Stomach (tissue), 9 donors: ENCODE data around the gene PDE4D. TPM values are rescaled to one million over a fixed set of nuclear protein-coding genes. Genes with fewer than 3 reads are reported as not detected.

Experiments used
- DNase-seq, 2 donors: peaks; one replicate each; pipeline versions ENCODE4 v3.0.0 to v3.0.0-alpha.2; 2013 to 2019
- H3K27ac ChIP-seq, 5 donors: fragments of 200-600 bp in 4 of 5; sonication (generic) in 4 of 5; one replicate each; pipeline ENCODE4 v1.5.1; 2013 to 2019; ENCODE audit warnings: mild to moderate bottlenecking in 1 of 5, moderate library complexity in 1 of 5
- H3K27me3 ChIP-seq, 3 donors: fragments of 200-600 bp; sonication (generic); one replicate each; pipeline ENCODE4 v1.5.1; 2017 to 2019; ENCODE audit warnings: mixed run types in 1 of 3
- H3K36me3 ChIP-seq, 4 donors: fragments of 200-600 bp; sonication (generic); 1 replicate in 3 of 4; 2 replicates in 1 of 4; pipeline ENCODE4 v1.5.1; 2016 to 2019
- H3K4me1 ChIP-seq, 4 donors: fragments of 200-600 bp; sonication (generic); one replicate each; pipeline ENCODE4 v1.5.1; 2016 to 2019
- H3K4me3 ChIP-seq, 4 donors: fragments of 200-600 bp; sonication (generic) in 3 of 4; one replicate each; pipeline ENCODE4 v1.5.1; 2016 to 2019; ENCODE audit warnings: mild to moderate bottlenecking in 1 of 4
- H3K9me3 ChIP-seq, 4 donors: fragments of 200-600 bp; sonication (generic); one replicate each; pipeline ENCODE4 v1.5.1; 2016 to 2019
- EP300 ChIP-seq: sonication (generic); formaldehyde crosslinking; IDR thresholded peaks from one replicate; pipeline ENCODE4 v1.6.1; 2017; ENCODE audit warnings: antibody characterized with exemption
- POLR2A ChIP-seq, 4 donors: fragments of 450-650 bp; IDR thresholded peaks; one replicate each; pipeline ENCODE4 v1.6.1; 2016; ENCODE audit warnings: antibody characterized with exemption in 4 of 4, control low read depth in 2 of 4, mild to moderate bottlenecking in 1 of 4, moderate library complexity in 1 of 4
- POLR2AphosphoS5 ChIP-seq, 3 donors: sonication (generic); formaldehyde crosslinking; IDR thresholded peaks; one replicate each; pipeline ENCODE4 v1.6.1; 2016; ENCODE audit warnings: antibody characterized with exemption in 3 of 3
- WGBS, 5 donors: extraction: QIAGEN DNeasy Blood & Tissue Kit in 3 of 5; methylation state at CpG; one replicate each; pipeline versions ENCODE4 v1.1.5 to v1.1.7; 2013 to 2018; 5-methylcytosine and 5-hydroxymethylcytosine counted together
- intact Hi-C: fragments of 100-400 bp; cut with DNase I; formaldehyde crosslinking; loops from one replicate; pipeline ENCODE4 v1.15.1; 2023; ENCODE audit warnings: low total_unique reads
- polyA plus RNA-seq, 3 donors: library from polyadenylated mRNA; stranded (reverse); fragments of 200-250 nt; gene quantifications; one replicate each; pipeline ENCODE4 v1.2.3, GENCODE V29; 2013
- total RNA-seq, 5 donors: library from RNA; depleted of rRNA; stranded (reverse); fragments of >200 nt; gene quantifications; one replicate each; pipeline versions ENCODE4 v1.1.0 to v1.2.3, GENCODE V29; 2014 to 2016
- TF ChIP-seq, protein P1 (sequence below), 7 experiments: fragments of 450-650 bp in 4 of 7; fragments of 200-600 bp in 3 of 7; sonication (generic) in 3 of 7; IDR thresholded peaks; one replicate each; pipeline ENCODE4 v1.5.1; 2016 to 2019; ENCODE audit warnings: antibody characterized with exemption in 7 of 7, control low read depth in 2 of 7, mild to moderate bottlenecking in 1 of 7
- donor health status: healthy with polysubstance abuse.
- donor health status: Bipolar disorder and iron deficiency.
- donor health status: healthy.

The PDE4D gene
- total and polyA plus RNA-seq, 8 donors = 3.1 to 147 (median 97.3) TPM

DNA sequence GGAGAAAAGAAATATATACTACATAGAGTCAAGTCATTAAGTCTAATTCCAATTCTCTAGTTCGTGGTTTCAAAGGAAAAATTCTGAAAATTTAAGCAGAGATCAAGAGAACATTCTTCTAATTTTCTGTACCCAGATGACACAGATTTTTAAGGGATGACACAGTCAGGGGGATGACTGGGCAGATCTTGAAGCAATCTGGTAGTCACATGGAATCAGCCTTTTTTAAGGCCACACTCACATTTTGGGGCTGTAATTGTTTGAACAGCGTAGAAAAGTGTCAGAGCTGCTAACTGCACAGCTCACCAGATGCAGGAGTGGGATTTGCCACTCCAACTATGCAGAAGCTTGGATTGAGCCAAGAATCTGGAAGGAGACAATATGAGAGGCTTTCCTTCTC, 20.4 kb downstream of the PDE4D start:
- H3K4me1 ChIP-seq = no peaks in the 10 kb centered on the region
- TF ChIP-seq, protein P1, sequence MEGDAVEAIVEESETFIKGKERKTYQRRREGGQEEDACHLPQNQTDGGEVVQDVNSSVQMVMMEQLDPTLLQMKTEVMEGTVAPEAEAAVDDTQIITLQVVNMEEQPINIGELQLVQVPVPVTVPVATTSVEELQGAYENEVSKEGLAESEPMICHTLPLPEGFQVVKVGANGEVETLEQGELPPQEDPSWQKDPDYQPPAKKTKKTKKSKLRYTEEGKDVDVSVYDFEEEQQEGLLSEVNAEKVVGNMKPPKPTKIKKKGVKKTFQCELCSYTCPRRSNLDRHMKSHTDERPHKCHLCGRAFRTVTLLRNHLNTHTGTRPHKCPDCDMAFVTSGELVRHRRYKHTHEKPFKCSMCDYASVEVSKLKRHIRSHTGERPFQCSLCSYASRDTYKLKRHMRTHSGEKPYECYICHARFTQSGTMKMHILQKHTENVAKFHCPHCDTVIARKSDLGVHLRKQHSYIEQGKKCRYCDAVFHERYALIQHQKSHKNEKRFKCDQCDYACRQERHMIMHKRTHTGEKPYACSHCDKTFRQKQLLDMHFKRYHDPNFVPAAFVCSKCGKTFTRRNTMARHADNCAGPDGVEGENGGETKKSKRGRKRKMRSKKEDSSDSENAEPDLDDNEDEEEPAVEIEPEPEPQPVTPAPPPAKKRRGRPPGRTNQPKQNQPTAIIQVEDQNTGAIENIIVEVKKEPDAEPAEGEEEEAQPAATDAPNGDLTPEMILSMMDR (IDR thresholded peaks at IDR 0.05) = no peak
- TF ChIP-seq POLR2AphosphoS5 (IDR thresholded peaks at IDR 0.05) (no peak), EP300 (no peak), POLR2A (IDR thresholded peaks at IDR 0.05) (no peak)
- no peaks in the 10 kb centered on the region for H3K27me3 ChIP-seq
- no peak for DNase-seq
- H3K9me3 ChIP-seq = no peaks in the 10 kb centered on the region
- intact Hi-C loops = no loop called here
- no peaks in the 10 kb centered on the region for H3K36me3 ChIP-seq
- no peak overlapping the region for H3K4me3 ChIP-seq
- 73 to 84% (median 79%) methylated on average over 2 of the region's 2 CpGs for WGBS, 5 donors
- H3K27ac ChIP-seq = no peak overlapping the region

- DNase-seq = no peak
Observed at GRCh38 chr5:59866661-59867060, 26.9 kb downstream of the PDE4D start.

GRCh38 chr5:59864718-59865117, 28.8 kb downstream of the PDE4D start:
- intact Hi-C loops = no loop called here
- no peak overlapping the region for H3K27ac ChIP-seq
- H3K27me3 ChIP-seq = no peaks in the 10 kb centered on the region
- H3K36me3 ChIP-seq = no peaks in the 10 kb centered on the region
- H3K4me1 ChIP-seq = no peaks in the 10 kb centered on the region
- WGBS, 5 donors = 58 to 76% (median 64%) methylated on average over 3 of the region's 3 CpGs
- TF ChIP-seq, protein P1 (IDR thresholded peaks at IDR 0.05) = no peak
- no peak for TF ChIP-seq POLR2A (IDR thresholded peaks at IDR 0.05)
- no peak for TF ChIP-seq POLR2AphosphoS5 (IDR thresholded peaks at IDR 0.05)
- TF ChIP-seq EP300 = no peak
- H3K4me3 ChIP-seq = no peak overlapping the region
- H3K9me3 ChIP-seq = no peaks in the 10 kb centered on the region
- no peak for DNase-seq

More at GRCh38 chr5:59866661-59867060, 26.9 kb downstream of the PDE4D start:
- intact Hi-C loops = no loop called here
- Histone ChIP-seq H3K4me1 (no peaks in the 10 kb centered on the region), H3K9me3 (no peaks in the 10 kb centered on the region), H3K4me3 (no peak overlapping the region), H3K27ac (no peak overlapping the region), H3K27me3 (no peaks in the 10 kb centered on the region), H3K36me3 (no peaks in the 10 kb centered on the region)
- TF ChIP-seq EP300 (no peak), POLR2A (IDR thresholded peaks at IDR 0.05) (no peak), POLR2AphosphoS5 (IDR thresholded peaks at IDR 0.05) (no peak)
- TF ChIP-seq, protein P1 (IDR thresholded peaks at IDR 0.05) = no peak
- WGBS, 5 donors = 71 to 85% (median 78%) methylated on average over 2 of the region's 2 CpGs

DNA sequence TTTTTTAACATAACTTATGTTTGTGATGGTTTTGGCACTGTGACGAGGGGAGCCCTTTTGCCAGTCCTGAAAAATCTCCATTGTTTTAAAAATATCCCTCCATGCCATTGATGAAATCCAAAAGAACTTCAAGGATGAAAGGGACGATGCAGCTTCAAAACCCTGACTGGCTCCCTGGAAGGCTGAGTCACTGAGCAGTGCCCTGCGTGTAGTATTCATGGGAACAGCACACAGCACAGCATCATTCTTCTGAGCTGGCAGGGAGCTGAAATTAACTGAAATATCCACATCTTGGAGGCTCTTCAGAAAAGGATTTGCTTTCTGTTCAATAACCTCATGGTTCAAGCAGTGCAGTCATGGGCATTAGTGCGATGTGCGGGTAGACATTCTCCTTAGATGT, 29.7 kb downstream of the PDE4D start:
- no peak overlapping the region for H3K4me3 ChIP-seq
- no peak for DNase-seq
- intact Hi-C loops = no loop called here

More for the DNA sequence above, 29.7 kb downstream of the PDE4D start:
- TF ChIP-seq POLR2A (IDR thresholded peaks at IDR 0.05) (no peak), EP300 (no peak)
- TF ChIP-seq, protein P1 (IDR thresholded peaks at IDR 0.05) = no peak
- no peaks in the 10 kb centered on the region for H3K27me3 ChIP-seq
- H3K9me3 ChIP-seq = no peaks in the 10 kb centered on the region
- H3K36me3 ChIP-seq = no peaks in the 10 kb centered on the region
- H3K27ac ChIP-seq = no peak overlapping the region
- no peaks in the 10 kb centered on the region for H3K4me1 ChIP-seq
- 70 to 87% (median 83%) methylated on average over 5 of the region's 5 CpGs for WGBS, 5 donors
